Heart left ventricle (tissue), 13 donors: ENCODE data around the gene SPTBN4.

Source experiments
- POLR2A ChIP-seq, 2 donors: fragments of 450-650 bp; IDR thresholded peaks; one replicate each; pipeline ENCODE4 v1.6.1; 2017; ENCODE audit warnings: antibody characterized with exemption in 2 of 2, mild to moderate bottlenecking in 2 of 2, moderate library complexity in 2 of 2
- TF ChIP-seq, protein P1 (sequence below), 12 donors: fragments of 200-600 bp; sonication (generic) in 4 of 12; IDR thresholded peaks; one replicate each; pipeline versions ENCODE4 v1.5.0 to v1.8.0; 2018 to 2022; ENCODE audit warnings: antibody characterized with exemption in 12 of 12, mild to moderate bottlenecking in 5 of 12
- donor health status: ischemic (EF 13 %, LVEDD 7.1; RV severe dilation, severe dysfunction).
- donor health status: DM: no; HTN: yes; CAD: no.
- donor health status: DM: no; HTN: no; CAD: no.
- donor health status: ischemic (EF 25% LVEDD 6.9; RV normal size, moderate dysfunction).
- donor health status: ischemic (EF 25% LVEDD 5.7; RV mildly dilated, moderate dysfunction).
- donor health status: ischemic (EF 35%, LVEDD 5.7; RV mildly dilated, moderate dysfunction).
- donor health status: nonischemic (EF 11% LVEDD 7.7; RV severe dilation, severe dysfunction).
- donor health status: DM: yes; HTN: yes; CAD: no.
- donor health status: PGD.
- donor health status: ischemic (EF 29% LVEDD 5.4; RV normal size, mild dysfunction).
- donor health status: nonischemic (EF 23%, LVEDD 6.1; RV moderate dilation, normal function).

GRCh38 chr19:40539070-40539469, 72.3 kb downstream of the SPTBN4 start:
- TF ChIP-seq, protein P1, sequence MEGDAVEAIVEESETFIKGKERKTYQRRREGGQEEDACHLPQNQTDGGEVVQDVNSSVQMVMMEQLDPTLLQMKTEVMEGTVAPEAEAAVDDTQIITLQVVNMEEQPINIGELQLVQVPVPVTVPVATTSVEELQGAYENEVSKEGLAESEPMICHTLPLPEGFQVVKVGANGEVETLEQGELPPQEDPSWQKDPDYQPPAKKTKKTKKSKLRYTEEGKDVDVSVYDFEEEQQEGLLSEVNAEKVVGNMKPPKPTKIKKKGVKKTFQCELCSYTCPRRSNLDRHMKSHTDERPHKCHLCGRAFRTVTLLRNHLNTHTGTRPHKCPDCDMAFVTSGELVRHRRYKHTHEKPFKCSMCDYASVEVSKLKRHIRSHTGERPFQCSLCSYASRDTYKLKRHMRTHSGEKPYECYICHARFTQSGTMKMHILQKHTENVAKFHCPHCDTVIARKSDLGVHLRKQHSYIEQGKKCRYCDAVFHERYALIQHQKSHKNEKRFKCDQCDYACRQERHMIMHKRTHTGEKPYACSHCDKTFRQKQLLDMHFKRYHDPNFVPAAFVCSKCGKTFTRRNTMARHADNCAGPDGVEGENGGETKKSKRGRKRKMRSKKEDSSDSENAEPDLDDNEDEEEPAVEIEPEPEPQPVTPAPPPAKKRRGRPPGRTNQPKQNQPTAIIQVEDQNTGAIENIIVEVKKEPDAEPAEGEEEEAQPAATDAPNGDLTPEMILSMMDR (IDR thresholded peaks at IDR 0.05) = no peak
- no peak for TF ChIP-seq POLR2A (IDR thresholded peaks at IDR 0.05)
